CD8-positive, alpha-beta memory T cell (primary cell): Measurements from ENCODE around the gene MX2. TPM values are rescaled to one million over a fixed set of nuclear protein-coding genes. Genes with fewer than 3 reads are reported as not detected.
A peak's percentile ranks its signal among the peaks of the same experiment; 100 is the strongest.

ENCODE experiments used
- CTCF ChIA-PET: fragments of 350-600 bp; sonication (Branson Sonifier 250); formaldehyde crosslinking; loops from one replicate; lab custom pipeline; 2021; ENCODE audit warnings: antibody characterized with exemption; lab: Charles Lee
- POLR2A ChIA-PET: fragments of 350-600 bp; sonication (Branson Sonifier 250); formaldehyde crosslinking; loops from one replicate; lab custom pipeline; 2021; ENCODE audit warnings: antibody characterized with exemption; lab: Charles Lee
- DNase-seq, 5 donors: peaks; one replicate each; pipeline versions ENCODE4 v3.0.0 to v3.0.0-alpha.2; 2020 to 2022; ENCODE audit warnings: mixed read lengths in 1 of 5
- H3K27ac ChIP-seq: one replicate; pipeline ENCODE4 v1.7.0; 2013; ENCODE audit warnings: low read depth, mild to moderate bottlenecking, low read length, moderate library complexity
- H3K27me3 ChIP-seq: 2 replicates; pipeline ENCODE4 v1.7.0; 2013; ENCODE audit warnings: low read length, mild to moderate bottlenecking; ENCODE audit not compliant: insufficient read depth, poor library complexity, severe bottlenecking
- H3K36me3 ChIP-seq: 2 replicates; pipeline ENCODE4 v1.7.0; 2013; ENCODE audit warnings: mild to moderate bottlenecking, low read length, moderate library complexity; ENCODE audit not compliant: insufficient read depth
- H3K4me1 ChIP-seq: 2 replicates; pipeline ENCODE4 v1.7.0; 2013; ENCODE audit warnings: mild to moderate bottlenecking, low read length, moderate library complexity; ENCODE audit not compliant: insufficient read depth
- H3K4me3 ChIP-seq: 2 replicates; pipeline ENCODE4 v1.7.0; 2013; ENCODE audit warnings: mild to moderate bottlenecking, low read length
- H3K9me3 ChIP-seq: 2 replicates; pipeline ENCODE4 v1.7.0; 2013; ENCODE audit warnings: mild to moderate bottlenecking, low read length
- H3K27ac Mint-ChIP-seq, 8 donors: one replicate each; pipeline ENCODE4 v1.8.0; 2020 to 2021; ENCODE audit warnings: mixed read lengths in 8 of 8, mild to moderate bottlenecking in 6 of 8, inconsistent platforms in 3 of 8, moderate library complexity in 3 of 8
- H3K27me3 Mint-ChIP-seq, 2 donors: one replicate each; pipeline ENCODE4 v1.8.0; 2020 to 2021; ENCODE audit warnings: mixed read lengths in 2 of 2, mild to moderate bottlenecking in 1 of 2, moderate library complexity in 1 of 2
- H3K36me3 Mint-ChIP-seq, 3 donors: one replicate each; pipeline ENCODE4 v1.8.0; 2020 to 2021; ENCODE audit warnings: mixed read lengths in 3 of 3, inconsistent platforms in 1 of 3, mild to moderate bottlenecking in 1 of 3
- H3K4me1 Mint-ChIP-seq, 3 donors: one replicate each; pipeline ENCODE4 v1.8.0; 2020 to 2021; ENCODE audit warnings: mixed read lengths in 3 of 3, inconsistent platforms in 1 of 3, mild to moderate bottlenecking in 1 of 3
- H3K4me3 Mint-ChIP-seq, 7 donors: one replicate each; pipeline ENCODE4 v1.8.0; 2020 to 2021; ENCODE audit warnings: mixed read lengths in 7 of 7, mild to moderate bottlenecking in 6 of 7, moderate library complexity in 4 of 7, inconsistent platforms in 2 of 7
- H3K9me3 Mint-ChIP-seq, 5 donors: one replicate each; pipeline ENCODE4 v1.8.0; 2020 to 2022; ENCODE audit warnings: mixed read lengths in 5 of 5, mild to moderate bottlenecking in 3 of 5, moderate library complexity in 2 of 5, inconsistent platforms in 1 of 5
- polyA plus RNA-seq: library from polyadenylated mRNA; unstranded; fragments of 300-500 nt; fragmentation: Illumina TruSeq; gene quantifications from one replicate; pipeline ENCODE4 v1.2.3, GENCODE V29; 2021
- total RNA-seq, 2 experiments: library from RNA; stranded (reverse); gene quantifications; one replicate each; pipeline ENCODE4 v1.2.3, GENCODE V29; 2021

Gene MX2
- total and polyA plus RNA-seq, 3 experiments from 2014 or later = 13.2 to 37.2 (median 17.1) TPM

GRCh38 chr21:41373763-41374162, 11.9 kb downstream of the MX2 start:
- peaks cover 39% of the 10 kb centered on the region for H3K4me1 ChIP-seq
- ChIA-PET POLR2A (no interaction called here), CTCF (interaction anchor here (0.7 to 1.9 kb wide), 2 partner anchors 19 to 355 kb away, joined by 3 to 5 read pairs; no protein-coding TSS in a partner anchor)
- Mint-ChIP-seq H3K4me1 (peaks cover 32 to 55% (median 38%) of the 10 kb centered on the region in 3 donors), H3K4me3 (peak overlapping the region in 2 of 7 donors; percentile 18 to 19), H3K36me3 (peaks cover 5 to 51% (median 13%) of the 10 kb centered on the region in 3 donors), H3K27ac (peak overlapping the region in 1 of 8 donors; percentile 52), H3K9me3 (no peaks in the 10 kb centered on the region), H3K27me3 (no peaks in the 10 kb centered on the region)
- H3K4me3 ChIP-seq = no peak overlapping the region
- H3K27me3 ChIP-seq = no peaks in the 10 kb centered on the region
- peaks cover 14% of the 10 kb centered on the region for H3K36me3 ChIP-seq
- H3K9me3 ChIP-seq = no peaks in the 10 kb centered on the region
- DNase-seq = peak in 1 of 5 donors; percentile 7
- no peak overlapping the region for H3K27ac ChIP-seq

- peaks cover 35% of the 10 kb centered on the region for H3K4me1 ChIP-seq
- peak in 1 of 5 donors; percentile 39 for DNase-seq
- H3K9me3 Mint-ChIP-seq = no peaks in the 10 kb centered on the region
- no peak overlapping the region for H3K4me3 ChIP-seq
- H3K4me1 Mint-ChIP-seq = peaks cover 28 to 50% (median 33%) of the 10 kb centered on the region in 3 donors
- H3K27ac Mint-ChIP-seq = peak overlapping the region in 2 of 8 donors; percentile 52 to 78
- no peaks in the 10 kb centered on the region for H3K27me3 ChIP-seq
- H3K27ac ChIP-seq = no peak overlapping the region
- no peaks in the 10 kb centered on the region for H3K27me3 Mint-ChIP-seq
- peaks cover 14% of the 10 kb centered on the region for H3K36me3 ChIP-seq
- peaks cover 5 to 55% (median 13%) of the 10 kb centered on the region in 3 donors for H3K36me3 Mint-ChIP-seq
- no peaks in the 10 kb centered on the region for H3K9me3 ChIP-seq
- POLR2A ChIA-PET = no interaction called here
- CTCF ChIA-PET = no interaction called here
- peak overlapping the region in 2 of 7 donors; percentile 19 to 44 for H3K4me3 Mint-ChIP-seq
These were observed 12.4 kb downstream of the MX2 start for GRCh38 chr21:41374177-41374712.

GRCh38 chr21:41374867-41375533, 13.2 kb downstream of the MX2 start:
- POLR2A ChIA-PET = no interaction called here
- peak in 1 of 5 donors; percentile 36 for DNase-seq
- Mint-ChIP-seq H3K9me3 (no peaks in the 10 kb centered on the region), H3K4me3 (peak overlapping the region in 1 of 7 donors; percentile 29), H3K27me3 (no peaks in the 10 kb centered on the region), H3K36me3 (peaks cover 5 to 58% (median 14%) of the 10 kb centered on the region in 3 donors), H3K27ac (peak overlapping the region in 4 of 8 donors; percentile 1 to 78 (median 42)), H3K4me1 (peaks cover 24 to 44% (median 30%) of the 10 kb centered on the region in 3 donors)
- CTCF ChIA-PET = interaction anchor here (1.8 kb wide), 1 partner anchor 92 kb away, joined by 4 read pairs; no protein-coding TSS in a partner anchor
- Histone ChIP-seq H3K36me3 (peaks cover 14% of the 10 kb centered on the region), H3K9me3 (no peaks in the 10 kb centered on the region), H3K27me3 (no peaks in the 10 kb centered on the region), H3K4me3 (no peak overlapping the region), H3K4me1 (peaks cover 30% of the 10 kb centered on the region), H3K27ac (no peak overlapping the region)

- H3K27me3 ChIP-seq = no peaks in the 10 kb centered on the region
- H3K9me3 ChIP-seq = no peaks in the 10 kb centered on the region
- Mint-ChIP-seq H3K27me3 (no peaks in the 10 kb centered on the region), H3K9me3 (no peaks in the 10 kb centered on the region), H3K4me1 (peaks cover 15 to 35% (median 21%) of the 10 kb centered on the region in 3 donors), H3K27ac (peak overlapping the region in 1 of 8 donors; percentile 47), H3K4me3 (no peak overlapping the region), H3K36me3 (peaks cover 5 to 61% (median 19%) of the 10 kb centered on the region in 3 donors)
- DNase-seq = peak in 1 of 5 donors; percentile 15
- H3K36me3 ChIP-seq = peaks cover 22% of the 10 kb centered on the region
- H3K4me1 ChIP-seq = peaks cover 21% of the 10 kb centered on the region
- ChIA-PET POLR2A (no interaction called here), CTCF (interaction anchor here (1.8 kb wide), 1 partner anchor 93 kb away, joined by 4 read pairs; no protein-coding TSS in a partner anchor)
- H3K27ac ChIP-seq = no peak overlapping the region
- no peak overlapping the region for H3K4me3 ChIP-seq
These were observed 14.0 kb downstream of the MX2 start for GRCh38 chr21:41375875-41376274.

GRCh38 chr21:41377715-41378114, 15.9 kb downstream of the MX2 start:
- Mint-ChIP-seq H3K36me3 (peaks cover 15 to 76% (median 27%) of the 10 kb centered on the region in 3 donors), H3K4me1 (peaks cover 7 to 19% (median 7%) of the 10 kb centered on the region in 3 donors), H3K4me3 (peak overlapping the region in 1 of 7 donors; percentile 34), H3K9me3 (no peaks in the 10 kb centered on the region), H3K27ac (peak overlapping the region in 2 of 8 donors; percentile 11 to 56), H3K27me3 (no peaks in the 10 kb centered on the region)
- POLR2A ChIA-PET = no interaction called here
- H3K4me3 ChIP-seq = no peak overlapping the region
- no peak overlapping the region for H3K27ac ChIP-seq
- peaks cover 6% of the 10 kb centered on the region for H3K4me1 ChIP-seq
- H3K27me3 ChIP-seq = no peaks in the 10 kb centered on the region
- H3K9me3 ChIP-seq = no peaks in the 10 kb centered on the region
- CTCF ChIA-PET = interaction anchor here (1.2 kb wide), 1 partner anchor 95 kb away, joined by 3 read pairs; no protein-coding TSS in a partner anchor
- DNase-seq = peak in 1 of 5 donors; percentile 39
- peaks cover 31% of the 10 kb centered on the region for H3K36me3 ChIP-seq

GRCh38 chr21:41378849-41379248, 17.0 kb downstream of the MX2 start:
- DNase-seq = peak in 1 of 5 donors; percentile 16
- Histone ChIP-seq H3K4me1 (peaks cover 6% of the 10 kb centered on the region), H3K9me3 (no peaks in the 10 kb centered on the region), H3K4me3 (no peak overlapping the region), H3K27me3 (no peaks in the 10 kb centered on the region), H3K27ac (no peak overlapping the region), H3K36me3 (peaks cover 32% of the 10 kb centered on the region)
- H3K4me1 Mint-ChIP-seq = peaks cover 5 to 10% (median 7%) of the 10 kb centered on the region in 3 donors
- no peaks in the 10 kb centered on the region for H3K27me3 Mint-ChIP-seq
- peaks cover 16 to 84% (median 29%) of the 10 kb centered on the region in 3 donors for H3K36me3 Mint-ChIP-seq
- ChIA-PET POLR2A (no interaction called here), CTCF (interaction anchor here (1.2 kb wide), 1 partner anchor 96 kb away, joined by 3 read pairs; no protein-coding TSS in a partner anchor)
- H3K4me3 Mint-ChIP-seq = no peak overlapping the region
- no peaks in the 10 kb centered on the region for H3K9me3 Mint-ChIP-seq
- peak overlapping the region in 1 of 8 donors; percentile 60 for H3K27ac Mint-ChIP-seq

- H3K4me3 Mint-ChIP-seq = no peak overlapping the region
- peak overlapping the region in 1 of 8 donors; percentile 63 for H3K27ac Mint-ChIP-seq
- Histone ChIP-seq H3K27me3 (no peaks in the 10 kb centered on the region), H3K27ac (no peak overlapping the region), H3K4me3 (no peak overlapping the region), H3K36me3 (peaks cover 32% of the 10 kb centered on the region), H3K9me3 (no peaks in the 10 kb centered on the region), H3K4me1 (peaks cover 3% of the 10 kb centered on the region)
- peak in 1 of 5 donors; percentile 29 for DNase-seq
- ChIA-PET POLR2A (no interaction called here), CTCF (interaction anchor here (0.8 kb wide), 1 partner anchor 45 kb away, joined by 3 read pairs; no protein-coding TSS in a partner anchor)
- peaks cover 16 to 86% (median 29%) of the 10 kb centered on the region in 3 donors for H3K36me3 Mint-ChIP-seq
- no peaks in the 10 kb centered on the region for H3K9me3 Mint-ChIP-seq
- peaks cover 2 to 3% (median 3%) of the 10 kb centered on the region in 3 donors for H3K4me1 Mint-ChIP-seq
- H3K27me3 Mint-ChIP-seq = no peaks in the 10 kb centered on the region
These were observed 18.1 kb downstream of the MX2 start for GRCh38 chr21:41379901-41380300.
